BE2C (cell line): ENCODE measurements around the gene KCNK2.

ENCODE experiments used
- DNase-seq: peaks from one replicate; pipeline ENCODE4 v3.0.0-alpha.2; 2020
- H3K27me3 ChIP-seq: fragments of 250-450 bp; sonication (Bioruptor Pico); 2 replicates; pipeline ENCODE4 v1.5.1; 2020; ENCODE audit warnings: mild to moderate bottlenecking
- H3K36me3 ChIP-seq: fragments of 250-450 bp; sonication (Bioruptor Pico); 2 replicates; pipeline ENCODE4 v1.5.1; 2020; ENCODE audit warnings: mild to moderate bottlenecking
- H3K4me1 ChIP-seq: fragments of 250-450 bp; sonication (Bioruptor Pico); 2 replicates; pipeline ENCODE4 v1.5.1; 2020
- H3K4me3 ChIP-seq: 2 replicates; pipeline ENCODE4 v1.5.1; 2011; ENCODE audit warnings: low read depth, low read length
- H3K9me3 ChIP-seq: fragments of 250-450 bp; sonication (Bioruptor Pico); 2 replicates; pipeline ENCODE4 v1.5.1; 2020
- TF ChIP-seq, protein P1 (sequence below): IDR thresholded peaks from 2 replicates; pipeline ENCODE4 v1.5.1; 2012; ENCODE audit warnings: mild to moderate bottlenecking, low read depth, low read length

Gene KCNK2

DNA sequence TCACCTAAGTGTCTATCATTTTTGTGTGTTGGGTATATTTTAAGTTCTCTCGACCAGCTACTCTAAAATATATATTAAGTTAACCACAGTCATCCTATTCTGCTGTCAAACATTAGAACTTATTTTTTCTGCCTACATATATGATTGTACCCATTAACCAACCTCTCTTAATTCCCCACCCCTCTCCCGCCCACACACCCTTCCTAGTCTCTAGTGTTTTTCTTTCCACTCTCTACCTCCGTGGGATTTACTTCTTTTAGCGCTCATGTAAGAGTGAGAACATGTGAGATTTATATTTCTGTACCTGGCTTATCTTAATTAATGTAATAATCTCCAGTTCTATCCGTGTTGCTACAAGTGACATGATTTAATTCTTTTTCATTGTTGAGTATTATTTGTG is 26.6 kb downstream of the KCNK2 start:
- no peaks in the 10 kb centered on the region for H3K4me1 ChIP-seq
- H3K4me3 ChIP-seq: no peak overlapping the region
- no peak for DNase-seq
- no peaks in the 10 kb centered on the region for H3K36me3 ChIP-seq
- no peaks in the 10 kb centered on the region for H3K27me3 ChIP-seq
- no peaks in the 10 kb centered on the region for H3K9me3 ChIP-seq
- TF ChIP-seq, protein P1, sequence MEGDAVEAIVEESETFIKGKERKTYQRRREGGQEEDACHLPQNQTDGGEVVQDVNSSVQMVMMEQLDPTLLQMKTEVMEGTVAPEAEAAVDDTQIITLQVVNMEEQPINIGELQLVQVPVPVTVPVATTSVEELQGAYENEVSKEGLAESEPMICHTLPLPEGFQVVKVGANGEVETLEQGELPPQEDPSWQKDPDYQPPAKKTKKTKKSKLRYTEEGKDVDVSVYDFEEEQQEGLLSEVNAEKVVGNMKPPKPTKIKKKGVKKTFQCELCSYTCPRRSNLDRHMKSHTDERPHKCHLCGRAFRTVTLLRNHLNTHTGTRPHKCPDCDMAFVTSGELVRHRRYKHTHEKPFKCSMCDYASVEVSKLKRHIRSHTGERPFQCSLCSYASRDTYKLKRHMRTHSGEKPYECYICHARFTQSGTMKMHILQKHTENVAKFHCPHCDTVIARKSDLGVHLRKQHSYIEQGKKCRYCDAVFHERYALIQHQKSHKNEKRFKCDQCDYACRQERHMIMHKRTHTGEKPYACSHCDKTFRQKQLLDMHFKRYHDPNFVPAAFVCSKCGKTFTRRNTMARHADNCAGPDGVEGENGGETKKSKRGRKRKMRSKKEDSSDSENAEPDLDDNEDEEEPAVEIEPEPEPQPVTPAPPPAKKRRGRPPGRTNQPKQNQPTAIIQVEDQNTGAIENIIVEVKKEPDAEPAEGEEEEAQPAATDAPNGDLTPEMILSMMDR: no peak

DNA sequence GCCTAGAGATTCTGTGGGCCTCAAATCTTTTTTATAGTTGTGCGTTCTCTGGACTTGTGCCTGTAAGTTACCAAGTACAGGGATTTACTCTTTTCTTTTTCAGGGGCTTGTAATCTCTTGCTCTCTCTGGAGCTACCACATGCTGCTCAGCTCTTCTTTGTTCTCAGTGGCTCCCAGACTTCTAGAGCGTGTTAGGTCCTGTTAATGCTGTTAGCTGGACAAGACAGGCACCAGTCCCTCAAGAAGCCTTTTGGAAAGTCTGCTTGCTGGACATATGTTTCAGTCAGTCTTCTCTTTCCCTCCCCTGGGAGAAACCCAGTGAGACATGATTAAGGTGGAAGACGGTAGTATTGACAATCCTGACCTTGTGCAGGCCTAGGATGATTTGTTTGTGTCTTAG is 29.4 kb downstream of the KCNK2 start:
- H3K36me3 ChIP-seq: no peaks in the 10 kb centered on the region
- TF ChIP-seq, protein P1: no peak
- no peak for DNase-seq
- no peaks in the 10 kb centered on the region for H3K9me3 ChIP-seq
- H3K27me3 ChIP-seq: no peaks in the 10 kb centered on the region
- H3K4me3 ChIP-seq: no peak overlapping the region
- H3K4me1 ChIP-seq: no peaks in the 10 kb centered on the region

- no peaks in the 10 kb centered on the region for H3K4me1 ChIP-seq
- H3K36me3 ChIP-seq: no peaks in the 10 kb centered on the region
- no peak overlapping the region for H3K4me3 ChIP-seq
- no peaks in the 10 kb centered on the region for H3K9me3 ChIP-seq
- TF ChIP-seq, protein P1: no peak
- H3K27me3 ChIP-seq: no peaks in the 10 kb centered on the region
- no peak for DNase-seq
Measured at GRCh38 chr1:215113776-215114153, 31.2 kb downstream of the KCNK2 start.

DNA sequence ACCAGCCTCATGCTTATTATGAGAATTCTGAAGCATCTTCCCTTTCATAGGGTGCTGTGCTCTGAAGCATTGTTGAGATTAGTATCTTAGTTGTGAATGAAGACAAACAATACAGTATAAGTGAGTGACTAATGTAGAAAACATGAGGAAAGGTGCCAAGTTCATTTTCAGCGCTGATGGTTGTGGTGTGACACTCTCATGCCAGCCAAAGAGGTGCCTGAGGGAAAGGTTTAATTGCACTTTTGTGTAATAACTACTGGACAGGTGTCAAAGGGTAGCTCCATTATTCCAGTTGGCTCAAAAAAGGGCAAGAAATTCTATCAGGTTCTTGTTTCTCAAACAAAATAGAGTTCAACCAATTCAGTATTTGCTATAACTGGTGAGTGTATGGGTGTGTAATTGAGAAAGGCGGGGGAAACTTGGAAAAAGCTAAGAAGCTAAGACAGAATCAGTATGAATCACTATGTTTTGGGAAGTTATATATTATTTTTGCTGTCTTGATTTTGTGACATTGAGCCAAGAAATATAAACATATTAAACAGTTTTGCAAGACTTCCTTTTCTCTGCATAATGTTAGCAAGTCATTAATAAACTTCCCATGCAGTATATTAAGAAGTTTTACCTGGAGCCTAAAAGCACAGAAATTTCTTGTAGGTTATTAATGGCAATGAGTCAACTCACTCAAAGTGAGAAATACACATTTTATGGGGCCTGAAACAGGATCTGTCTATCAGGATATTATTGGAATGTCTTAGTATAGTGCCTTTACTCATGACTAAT is 31.8 kb downstream of the KCNK2 start:
- DNase-seq: no peak
- no peaks in the 10 kb centered on the region for H3K4me1 ChIP-seq
- H3K27me3 ChIP-seq: no peaks in the 10 kb centered on the region
- H3K36me3 ChIP-seq: no peaks in the 10 kb centered on the region
- no peaks in the 10 kb centered on the region for H3K9me3 ChIP-seq
- no peak overlapping the region for H3K4me3 ChIP-seq
- TF ChIP-seq, protein P1: no peak

DNA sequence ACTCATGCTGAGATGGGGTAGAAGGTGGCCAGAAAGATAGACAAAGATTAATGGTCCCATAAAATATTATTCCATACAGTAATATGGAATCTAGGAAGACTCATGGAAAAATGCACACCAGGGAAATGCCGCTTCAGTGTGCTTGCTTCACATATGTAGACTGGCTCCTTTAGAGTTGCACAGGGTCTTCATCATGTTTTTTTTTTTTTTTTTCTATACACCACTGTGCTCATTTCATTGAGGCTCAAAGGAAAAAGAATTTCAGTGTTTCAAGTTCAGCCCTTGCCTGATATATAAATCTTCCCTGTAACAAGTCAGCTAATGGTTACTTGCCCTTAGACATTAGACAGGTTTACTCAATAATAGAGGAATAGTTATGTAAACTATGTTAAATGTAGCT is 33.2 kb downstream of the KCNK2 start:
- H3K36me3 ChIP-seq: no peaks in the 10 kb centered on the region
- no peaks in the 10 kb centered on the region for H3K27me3 ChIP-seq
- no peak overlapping the region for H3K4me3 ChIP-seq
- TF ChIP-seq, protein P1: no peak
- H3K9me3 ChIP-seq: no peaks in the 10 kb centered on the region
- DNase-seq: no peak
- H3K4me1 ChIP-seq: no peaks in the 10 kb centered on the region

- no peak for DNase-seq
- Histone ChIP-seq H3K27me3 (no peaks in the 10 kb centered on the region), H3K4me3 (no peak overlapping the region), H3K9me3 (no peaks in the 10 kb centered on the region), H3K4me1 (no peaks in the 10 kb centered on the region), H3K36me3 (no peaks in the 10 kb centered on the region)
- TF ChIP-seq, protein P1: no peak
Measured at GRCh38 chr1:215118081-215118480, 35.5 kb downstream of the KCNK2 start.
